ENCODE results near the gene UBE2K. TPM values are rescaled to one million over a fixed set of nuclear protein-coding genes. Genes with fewer than 3 reads are reported as not detected.

UBE2K gene
- total and polyA plus RNA-seq, 10 of the 15 experiments (the other 5 are each of a cell fraction or from before 2014, with no cell fraction given), result 17.0 to 141 (median 75.5) TPM

GRCh38 chr4:39658756-39659155, 39.2 kb upstream of the UBE2K start:
- Histone ChIP-seq H3K27ac (ENCODE audit: control insufficient read depth, insufficient read depth) (no peak overlapping the region), H3K4me1 (ENCODE audit: control insufficient read depth, insufficient read depth, low read length) (peaks cover 29% of the 10 kb centered on the region), H3K36me3 (ENCODE audit: control insufficient read depth in 2 of 2, insufficient read depth in 2 of 2, low read length in 1 of 2) (no peaks in the 10 kb centered on the region), H3K9ac (ENCODE audit: control insufficient read depth, insufficient read depth, low read length) (no peak overlapping the region), H3K4me2 (ENCODE audit: control insufficient read depth, insufficient read depth) (no peak overlapping the region), H4K20me1 (ENCODE audit: control insufficient read depth, insufficient read depth) (no peaks in the 10 kb centered on the region), H3K27me3 (replicated peaks in 1 of 2; ENCODE audit: control insufficient read depth in 2 of 2, insufficient read depth in 2 of 2, low read length in 1 of 2) (no peaks in the 10 kb centered on the region), H3K79me2 (ENCODE audit: control insufficient read depth, insufficient read depth, low read length) (no peaks in the 10 kb centered on the region), H3K9me3 (replicated peaks; ENCODE audit: control insufficient read depth, insufficient read depth, low read length) (no peaks in the 10 kb centered on the region; the same call in 1 of the 3 replicates), H2AFZ (ENCODE audit: control insufficient read depth, low read depth, low read length) (no peak overlapping the region), H3K4me3 (no peak overlapping the region)
- ChIA-PET RAD21 (ENCODE audit: unreplicated experiment) (interaction anchor here (0.6 to 4.1 kb wide), 8 partner anchors 12 to 315 kb away, joined by 3 to 31 read pairs (median 4); partner anchors contain the start of genes SMIM14 and UGDH), SMC1A (ENCODE audit: uncharacterized antibody, unreplicated experiment) (interaction anchor here (0.7 to 6.1 kb wide), 13 partner anchors 21 to 201 kb away, joined by 3 to 45 read pairs (median 4); partner anchors contain the start of genes LIAS, RPL9 and SMIM14), POLR2A (interaction anchor here (1.1 kb wide), 2 partner anchors 10 to 19 kb away, joined by 3 to 5 read pairs; no protein-coding TSS in a partner anchor), CTCF (interaction anchor here (0.6 to 3.8 kb wide), 10 partner anchors 10 to 199 kb away, joined by 3 to 29 read pairs (median 4); partner anchors contain the start of genes LIAS and UGDH)
- WGBS (ENCODE audit: insufficient coverage, insufficient replicate concordance, low lambda C conversion rate, missing lambda C conversion rate), result 82% methylated on average over 3 of the region's 3 CpGs
- FAIRE-seq (no peak), ATAC-seq (no peak), DNase-seq (ENCODE audit: low read depth, low spot score) (no peak)
- TF ChIP-seq SMAD1 (IDR thresholded peaks at IDR 0.05; ENCODE audit: low read depth, partially characterized antibody) (no peak), TBL1XR1 (IDR thresholded peaks at IDR 0.05; ENCODE audit: low read depth, low read length) (no peak), RAD21 (IDR thresholded peaks at IDR 0.05; ENCODE audit: insufficient read depth, low read depth, low read length) (peak; percentile 60), SMC3 (IDR thresholded peaks at IDR 0.05; ENCODE audit: borderline replicate concordance, low read length) (peak; percentile 46; the same call in 1 of the 2 replicates), TCF3 (IDR thresholded peaks at IDR 0.05; ENCODE audit: borderline replicate concordance, insufficient read depth, low read depth, low read length) (no peak), CBX5 (IDR thresholded peaks at IDR 0.05; ENCODE audit: low read depth) (no peak), CTCF (IDR thresholded peaks at IDR 0.05 in 2 of 3, conservative IDR thresholded peaks at IDR 0.05 in 1 of 3; ENCODE audit: control insufficient read depth in 2 of 3, extremely low read depth in 1 of 3, insufficient read depth in 1 of 3, low read depth in 3 of 3, low read length in 3 of 3) (peak in 2 of 3 experiments; percentile 28 to 37; a peak in 2 of 6 replicates), GATAD2B (conservative IDR thresholded peaks at IDR 0.05; ENCODE audit: low read depth) (no peak), MEF2A (IDR thresholded peaks at IDR 0.05; ENCODE audit: insufficient read depth, low read depth, low read length) (no peak), USF1 (IDR thresholded peaks at IDR 0.05; ENCODE audit: borderline replicate concordance, extremely low read length, insufficient read depth, low read depth, low read length) (no peak)
- in situ Hi-C loops (cut with MboI), result no loop called here
- BruUV-seq (replicated peaks), result no TSS peak
- intact Hi-C loops (cut with micrococcal nuclease; ENCODE audit: unreplicated experiment), result loop anchor here (1.0 kb wide), 1 partner anchor 189 kb away; no protein-coding TSS in a partner anchor
